Tibial artery (tissue), 4 donors: Measurements from ENCODE around the gene MATK.

Source experiments
- DNase-seq, 2 donors: peaks; one replicate each; pipeline ENCODE4 v3.0.0-alpha.2; 2019
- H3K27ac ChIP-seq, 2 donors: fragments of 200-600 bp; sonication (generic) in 1 of 2; 1 replicate in 1 of 2; 2 replicates in 1 of 2; pipeline ENCODE4 v1.5.1; 2018 to 2019; ENCODE audit warnings: mild to moderate bottlenecking in 1 of 2
- H3K27me3 ChIP-seq, 2 donors: fragments of 200-600 bp; sonication (generic) in 1 of 2; one replicate each; pipeline versions ENCODE4 v1.5.1 to v1.6.0; 2016 to 2019
- H3K36me3 ChIP-seq, 3 donors: fragments of 200-600 bp; sonication (generic) in 2 of 3; one replicate each; pipeline ENCODE4 v1.5.1; 2016 to 2019; ENCODE audit warnings: mild to moderate bottlenecking in 2 of 3
- H3K4me1 ChIP-seq, 4 donors: fragments of 200-600 bp; sonication (generic) in 2 of 4; 1 replicate in 3 of 4; 2 replicates in 1 of 4; pipeline ENCODE4 v1.5.1; 2016 to 2019
- H3K4me3 ChIP-seq, 2 donors: fragments of 200-600 bp; sonication (generic) in 1 of 2; 1 replicate in 1 of 2; 2 replicates in 1 of 2; pipeline ENCODE4 v1.5.1; 2018 to 2019; ENCODE audit warnings: mild to moderate bottlenecking in 2 of 2
- H3K9me3 ChIP-seq, 3 donors: fragments of 200-600 bp; sonication (generic) in 1 of 3; one replicate each; pipeline ENCODE4 v1.5.1; 2016 to 2019
- CTCF ChIP-seq, 2 experiments: fragments of 200-600 bp in 1 of 2; fragments of 450-650 bp in 1 of 2; IDR thresholded peaks; one replicate each; pipeline ENCODE4 v1.5.1; 2017 to 2019; ENCODE audit warnings: antibody characterized with exemption in 2 of 2, mild to moderate bottlenecking in 1 of 2, moderate library complexity in 1 of 2
- intact Hi-C: fragments of 100-400 bp; cut with DNase I; formaldehyde crosslinking; loops from one replicate; pipeline ENCODE4 v1.15.0; 2023; ENCODE audit warnings: low total_unique reads

MATK gene

DNA sequence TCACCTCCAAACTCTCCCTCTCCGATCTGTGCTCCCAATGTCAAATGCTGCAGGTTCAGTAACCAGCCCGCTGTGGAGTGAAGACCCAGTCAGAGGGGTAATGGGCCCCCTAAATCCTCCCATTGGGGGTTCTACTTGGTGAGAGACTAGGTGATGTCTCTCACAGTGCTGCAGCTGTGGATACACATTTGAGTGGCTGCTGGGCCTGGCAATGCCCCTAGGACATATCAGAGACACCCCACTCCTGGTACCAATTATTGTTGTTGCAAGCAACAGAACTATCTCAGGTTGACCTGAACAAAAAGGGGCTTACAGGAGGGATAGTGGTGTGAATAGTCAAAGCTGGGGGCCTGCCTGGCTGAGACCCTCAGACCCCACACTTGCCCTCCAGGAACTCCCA lies 4.6 kb downstream of the MATK start:
- peaks cover 0 to 75% of the 10 kb centered on the region in 2 donors for H3K27me3 ChIP-seq

GRCh38 chr19:3780786-3781304 lies 5.3 kb downstream of the MATK start:
- no peak for DNase-seq
- peaks cover 0 to 68% of the 10 kb centered on the region in 2 donors for H3K27me3 ChIP-seq
- peaks cover 0 to 9% (median 0%) of the 10 kb centered on the region in 4 donors for H3K4me1 ChIP-seq
- no peak overlapping the region for H3K27ac ChIP-seq
- H3K4me3 ChIP-seq = no peak overlapping the region
- intact Hi-C loops = no loop called here
- TF ChIP-seq CTCF (IDR thresholded peaks at IDR 0.05) = no peak
- no peaks in the 10 kb centered on the region for H3K36me3 ChIP-seq
- peaks cover 0 to 27% (median 24%) of the 10 kb centered on the region in 3 donors for H3K9me3 ChIP-seq

More for the DNA sequence above, 4.6 kb downstream of the MATK start:
- Histone ChIP-seq H3K27ac (no peak overlapping the region), H3K36me3 (no peaks in the 10 kb centered on the region), H3K4me3 (no peak overlapping the region), H3K4me1 (peaks cover 0 to 13% (median 0%) of the 10 kb centered on the region in 4 donors), H3K9me3 (peaks cover 0 to 27% (median 24%) of the 10 kb centered on the region in 3 donors)
- intact Hi-C loops = no loop called here
- no peak for DNase-seq
- TF ChIP-seq CTCF (IDR thresholded peaks at IDR 0.05) = no peak

DNA sequence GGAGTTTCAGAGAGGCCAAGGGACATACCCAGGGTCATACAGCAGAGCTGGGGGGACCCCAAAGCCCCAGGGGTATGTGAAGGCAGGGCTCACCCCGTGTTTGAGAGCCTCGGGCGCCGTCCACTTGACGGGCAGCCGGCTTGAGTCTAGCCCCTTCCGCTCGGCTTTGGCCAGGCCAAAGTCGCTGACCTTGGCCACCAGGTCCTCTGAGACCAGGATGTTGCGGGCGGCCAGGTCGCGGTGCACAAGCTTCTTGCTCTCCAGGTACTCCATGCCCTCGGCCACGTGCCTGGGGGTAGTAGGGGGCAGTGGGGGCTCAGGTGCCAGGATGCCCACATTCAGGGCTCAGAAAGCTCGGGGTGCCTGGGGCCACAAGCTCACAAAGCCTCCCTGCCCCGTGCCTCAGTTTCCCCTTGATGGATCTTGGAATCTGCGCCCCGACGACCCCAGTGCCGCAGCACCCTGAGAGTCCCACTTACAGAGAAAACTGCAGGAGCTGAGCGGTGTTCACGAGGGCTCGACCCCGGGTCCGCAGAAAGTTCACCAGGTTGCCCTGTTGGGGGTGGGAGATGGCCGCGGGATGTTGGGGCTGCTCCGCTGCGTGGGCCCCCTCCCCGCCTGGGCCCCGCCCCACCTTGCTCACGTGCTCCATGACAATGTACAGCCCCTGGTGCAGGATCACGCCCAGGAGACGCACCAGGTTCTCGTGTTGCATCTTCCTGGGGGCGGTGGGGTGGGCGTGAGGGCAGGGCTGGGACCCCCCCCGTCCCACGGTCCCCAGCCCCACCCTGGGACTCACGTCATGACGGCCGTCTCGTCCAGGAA lies 7.1 kb downstream of the MATK start:
- no peaks in the 10 kb centered on the region for H3K4me1 ChIP-seq
- no peaks in the 10 kb centered on the region for H3K36me3 ChIP-seq

GRCh38 chr19:3778104-3778867 lies 7.9 kb downstream of the MATK start:
- no peaks in the 10 kb centered on the region for H3K36me3 ChIP-seq
- H3K9me3 ChIP-seq = peaks cover 0 to 27% (median 24%) of the 10 kb centered on the region in 3 donors
- intact Hi-C loops = no loop called here
- H3K4me1 ChIP-seq = no peaks in the 10 kb centered on the region
- peaks cover 0 to 42% of the 10 kb centered on the region in 2 donors for H3K27me3 ChIP-seq
- no peak for TF ChIP-seq CTCF (IDR thresholded peaks at IDR 0.05)
- H3K4me3 ChIP-seq = no peak overlapping the region
- no peak for DNase-seq
- H3K27ac ChIP-seq = no peak overlapping the region

More for the DNA sequence above, 7.1 kb downstream of the MATK start:
- H3K27ac ChIP-seq = no peak overlapping the region
- intact Hi-C loops = no loop called here
- no peak overlapping the region for H3K4me3 ChIP-seq
- H3K9me3 ChIP-seq = peaks cover 0 to 27% (median 24%) of the 10 kb centered on the region in 3 donors
- DNase-seq = no peak
- peaks cover 0 to 50% of the 10 kb centered on the region in 2 donors for H3K27me3 ChIP-seq
- no peak for TF ChIP-seq CTCF (IDR thresholded peaks at IDR 0.05)

- DNase-seq = no peak
- peaks cover 0 to 14% (median 9%) of the 10 kb centered on the region in 3 donors for H3K9me3 ChIP-seq
- H3K27ac ChIP-seq = no peak overlapping the region
- intact Hi-C loops = no loop called here
- TF ChIP-seq CTCF (IDR thresholded peaks at IDR 0.05) = no peak
- no peaks in the 10 kb centered on the region for H3K36me3 ChIP-seq
- H3K4me1 ChIP-seq = no peaks in the 10 kb centered on the region
- H3K27me3 ChIP-seq = peaks cover 0 to 32% of the 10 kb centered on the region in 2 donors
- H3K4me3 ChIP-seq = no peak overlapping the region
Measured at GRCh38 chr19:3776479-3777040, 9.6 kb downstream of the MATK start.
